OCI-LY3 (cell line): ENCODE results near the gene GRIK4.

Experiments
- H2AFZ ChIP-seq: fragments of 200-600, 300-600 bp; shearing (Covaris generic); 2 replicates; pipeline ENCODE4 v1.6.0; 2014; ENCODE audit warnings: antibody characterized with exemption, low read depth, low read length
- H3K27ac ChIP-seq: fragments of 200-600, 300-600 bp; sonication (generic); 2 replicates; pipeline ENCODE4 v1.5.1; 2014; ENCODE audit warnings: mild to moderate bottlenecking, low read length, moderate library complexity, mixed read lengths
- H3K27me3 ChIP-seq: fragments of 200-600, 300-600 bp; sonication (generic); 2 replicates; pipeline ENCODE4 v1.6.1; 2014; ENCODE audit warnings: low read depth, low read length, mixed read lengths
- H3K36me3 ChIP-seq: fragments of 200-600, 300-600 bp; sonication (generic); replicated peaks from 2 replicates; pipeline ENCODE3; 2014; ENCODE audit warnings: low read depth, low read length, mixed read lengths
- H3K4me1 ChIP-seq: fragments of 300-600, 200-600 bp; sonication (generic); 2 replicates; pipeline ENCODE4 v1.6.1; 2014; ENCODE audit warnings: low read length, mixed read lengths
- H3K4me2 ChIP-seq: fragments of 200-600, 300-600 bp; sonication (generic); 2 replicates; pipeline ENCODE4 v1.6.1; 2014; ENCODE audit warnings: low read length, mixed read lengths
- H3K4me3 ChIP-seq: fragments of 300-600, 200-600 bp; sonication (generic); 2 replicates; pipeline ENCODE4 v1.5.1; 2014; ENCODE audit warnings: antibody characterized with exemption, mild to moderate bottlenecking, low read length, moderate library complexity
- H3K79me2 ChIP-seq: fragments of 300-600, 200-600 bp; shearing (Covaris generic); 2 replicates; pipeline ENCODE4 v1.6.1; 2014; ENCODE audit warnings: mild to moderate bottlenecking, low read length, mixed read lengths
- H3K9ac ChIP-seq: fragments of 300-600, 200-600 bp; shearing (Covaris generic); 2 replicates; pipeline ENCODE4 v1.6.0; 2014; ENCODE audit warnings: mild to moderate bottlenecking, low read length, moderate library complexity
- H3K9me3 ChIP-seq: fragments of 200-600, 300-600 bp; shearing (Covaris generic); 2 replicates; pipeline ENCODE4 v1.6.1; 2014; ENCODE audit warnings: low read length, mixed read lengths; ENCODE audit not compliant: insufficient read depth
- H4K20me1 ChIP-seq: fragments of 200-600, 300-600 bp; sonication (generic); 2 replicates; pipeline ENCODE4 v1.6.1; 2016; ENCODE audit warnings: low read length, mixed read lengths; ENCODE audit not compliant: insufficient read depth
- CTCF ChIP-seq: fragments of 200-600, 300-600 bp; sonication (generic); IDR thresholded peaks from 2 replicates; pipeline ENCODE4 v1.5.1; 2014; ENCODE audit warnings: antibody characterized with exemption, low read length, low read depth
- EZH2phosphoT487 ChIP-seq: fragments of 200-600 bp; shearing (Covaris generic); IDR thresholded peaks from 2 replicates; pipeline ENCODE4 v1.6.1; 2018; ENCODE audit warnings: antibody characterized with exemption, mixed run types, low read depth

GRIK4 gene

DNA sequence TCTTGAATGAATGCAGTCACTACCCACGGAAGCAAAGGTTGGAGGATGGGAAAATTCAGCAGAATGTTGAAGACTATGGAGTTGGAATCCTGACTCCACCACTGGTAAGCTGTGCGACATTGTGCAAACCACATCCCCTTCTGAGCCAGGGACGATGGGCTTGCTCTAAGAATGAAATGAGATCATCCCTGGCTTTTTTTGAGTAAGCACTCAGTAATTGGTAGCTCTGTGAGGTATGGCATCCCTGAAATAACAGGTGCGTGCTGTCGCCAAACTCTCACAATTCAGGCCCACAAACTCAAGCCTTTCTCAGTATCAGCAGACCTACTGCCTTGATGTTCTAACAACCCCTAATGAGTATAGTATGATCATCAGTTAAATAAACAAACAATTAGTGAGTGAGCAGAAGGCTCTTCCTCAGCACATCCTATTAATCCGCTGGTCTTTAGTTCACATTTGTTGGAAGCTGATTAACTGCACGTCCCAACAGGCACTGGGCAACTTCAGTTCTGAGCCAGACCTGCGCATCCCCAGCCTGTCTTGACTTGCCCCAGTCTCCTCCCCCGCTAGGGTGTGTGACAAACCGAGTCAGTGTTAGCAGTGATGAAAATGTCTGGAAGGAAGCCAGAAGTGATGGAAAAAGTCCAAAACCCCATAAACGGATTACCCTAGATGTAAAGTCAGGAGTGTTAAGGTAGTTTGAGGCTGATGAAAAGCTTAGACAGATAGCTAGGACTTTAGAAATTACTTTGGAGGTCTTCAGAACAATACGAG lies 235.5 kb downstream of the GRIK4 start:
- Histone ChIP-seq H3K27me3 (peaks cover 55% of the 10 kb centered on the region), H4K20me1 (no peaks in the 10 kb centered on the region), H2AFZ (no peak overlapping the region), H3K4me2 (no peak overlapping the region), H3K27ac (no peak overlapping the region), H3K9me3 (no peaks in the 10 kb centered on the region), H3K9ac (no peak overlapping the region), H3K4me1 (no peaks in the 10 kb centered on the region), H3K79me2 (no peaks in the 10 kb centered on the region), H3K4me3 (no peak overlapping the region), H3K36me3 (no peaks in the 10 kb centered on the region)
- TF ChIP-seq CTCF (no peak), EZH2phosphoT487 (no peak)

GRCh38 chr11:120747850-120748814 lies 236.6 kb downstream of the GRIK4 start:
- Histone ChIP-seq H3K79me2 (no peaks in the 10 kb centered on the region), H3K4me2 (no peak overlapping the region), H3K9ac (no peak overlapping the region), H3K4me1 (no peaks in the 10 kb centered on the region), H3K27me3 (peaks cover 55% of the 10 kb centered on the region), H3K4me3 (no peak overlapping the region), H3K27ac (no peak overlapping the region), H4K20me1 (no peaks in the 10 kb centered on the region), H2AFZ (no peak overlapping the region), H3K36me3 (no peaks in the 10 kb centered on the region), H3K9me3 (no peaks in the 10 kb centered on the region)
- TF ChIP-seq CTCF: no peak
- no peak for TF ChIP-seq EZH2phosphoT487

GRCh38 chr11:120749395-120749794 lies 237.8 kb downstream of the GRIK4 start:
- H3K4me1 ChIP-seq: no peaks in the 10 kb centered on the region
- H3K27ac ChIP-seq: no peak overlapping the region
- no peaks in the 10 kb centered on the region for H3K79me2 ChIP-seq
- no peaks in the 10 kb centered on the region for H4K20me1 ChIP-seq
- TF ChIP-seq EZH2phosphoT487 (no peak), CTCF (no peak)
- no peak overlapping the region for H2AFZ ChIP-seq
- H3K36me3 ChIP-seq: no peaks in the 10 kb centered on the region
- H3K9ac ChIP-seq: no peak overlapping the region
- peaks cover 55% of the 10 kb centered on the region for H3K27me3 ChIP-seq
- H3K9me3 ChIP-seq: no peaks in the 10 kb centered on the region
- H3K4me3 ChIP-seq: no peak overlapping the region
- H3K4me2 ChIP-seq: no peak overlapping the region
